AG04449 (cell line): ENCODE data around the gene HAVCR1.
"Not testable (repeated sequence)": the region's sequence is repeated elsewhere in the genome, so short reads cannot be mapped to it uniquely, and the experiment has no call there.

Experiments
- CTCF ChIA-PET: fragments of 350-600 bp; formaldehyde crosslinking; extraction: SDS; loops from one replicate; lab custom pipeline; 2021; ENCODE audit warnings: antibody characterized with exemption; lab: Yijun Ruan, JAX
- POLR2A ChIA-PET: fragments of 400-600, 350-600 bp; formaldehyde crosslinking; extraction: SDS; loops from one replicate; lab custom pipeline; 2020; ENCODE audit warnings: antibody characterized with exemption, inconsistent platforms; lab: Yijun Ruan, JAX
- DNase-seq: peaks from one replicate; pipeline ENCODE4 v3.0.0-alpha.2; 2010; ENCODE audit warnings: low read depth, low spot score
- H3K4me3 ChIP-seq: 2 replicates; pipeline ENCODE4 v1.5.1; 2011; ENCODE audit warnings: low read depth, mild to moderate bottlenecking, control low read depth, low read length
- CTCF ChIP-seq: IDR thresholded peaks from one replicate; pipeline ENCODE4 v1.5.1; 2011; ENCODE audit warnings: mild to moderate bottlenecking, moderate library complexity, low read length, control low read depth, inconsistent platforms; ENCODE audit not compliant: insufficient read depth; ENCODE audit errors: missing control alignments

The HAVCR1 gene

GRCh38 chr5:157038568-157039187, 20.2 kb downstream of the HAVCR1 start:
- no peak for DNase-seq
- CTCF ChIA-PET, result no interaction called here
- POLR2A ChIA-PET, result interaction anchor here (0.5 kb wide), 1 partner anchor 8 kb away, joined by 3 read pairs; no protein-coding TSS in a partner anchor
- no peak for TF ChIP-seq CTCF
- no peak overlapping the region for H3K4me3 ChIP-seq

- H3K4me3 ChIP-seq, DNase-seq, POLR2A ChIA-PET, CTCF ChIA-PET: not testable (repeated sequence)
Measured at GRCh38 chr5:157034106-157035072, 24.5 kb downstream of the HAVCR1 start.

GRCh38 chr5:157033071-157033583, 25.8 kb downstream of the HAVCR1 start:
- no peak for DNase-seq
- TF ChIP-seq CTCF, result no peak
- ChIA-PET CTCF (no interaction called here), POLR2A (no interaction called here)
- H3K4me3 ChIP-seq, result no peak overlapping the region

- no peak for DNase-seq
- TF ChIP-seq CTCF, result no peak
- ChIA-PET POLR2A (interaction anchor here (0.6 kb wide), 1 partner anchor 8 kb away, joined by 3 read pairs; no protein-coding TSS in a partner anchor), CTCF (no interaction called here)
- no peak overlapping the region for H3K4me3 ChIP-seq
Measured at GRCh38 chr5:157030692-157031091, 28.2 kb downstream of the HAVCR1 start.

- no peak for TF ChIP-seq CTCF
- CTCF ChIA-PET, result no interaction called here
- H3K4me3 ChIP-seq, result no peak overlapping the region
- POLR2A ChIA-PET, result no interaction called here
- DNase-seq, result no peak
Measured at GRCh38 chr5:157029457-157029856, 29.5 kb downstream of the HAVCR1 start.

- H3K4me3 ChIP-seq, CTCF ChIA-PET, DNase-seq, POLR2A ChIA-PET: not testable (repeated sequence)
Measured at GRCh38 chr5:157027663-157028062, 31.3 kb downstream of the HAVCR1 start.

GRCh38 chr5:157026789-157027424, 32.0 kb downstream of the HAVCR1 start:
- CTCF ChIA-PET, result no interaction called here
- no peak overlapping the region for H3K4me3 ChIP-seq
- no peak for DNase-seq
- peak; percentile 26 for TF ChIP-seq CTCF
- POLR2A ChIA-PET, result no interaction called here
